ENCODE data around the gene PPIA.
"Not testable (repeated sequence)": the region's sequence is repeated elsewhere in the genome, so short reads cannot be mapped to it uniquely, and the experiment has no call there.

The PPIA gene

DNA sequence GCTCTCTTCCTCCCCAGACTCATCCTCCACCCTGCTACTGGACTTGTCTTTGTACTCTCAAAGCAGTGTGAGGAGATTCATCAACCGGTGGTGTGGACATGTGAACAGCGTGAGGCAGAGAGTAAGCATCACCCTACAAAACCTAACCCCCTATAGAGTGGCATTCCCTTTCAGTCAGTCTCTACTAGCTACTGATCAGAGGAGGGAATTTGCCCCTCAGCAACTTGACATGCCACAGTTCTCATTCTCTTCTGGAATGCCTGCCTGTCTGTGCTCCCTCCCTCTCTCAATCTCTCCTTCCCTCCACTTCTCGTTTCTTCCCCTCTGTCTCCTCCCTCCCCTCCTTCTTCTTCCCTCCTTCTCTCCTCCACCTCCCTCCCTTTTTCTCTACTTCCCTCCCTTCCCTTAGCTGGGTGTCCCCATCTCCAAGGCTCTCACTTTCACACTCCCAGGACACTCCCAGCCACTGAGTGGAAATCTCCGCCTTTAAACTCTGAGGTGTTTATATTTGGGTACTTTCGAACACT lies 26.8 kb downstream of the PPIA start:
- no peak overlapping the region for H3K27ac ChIP-seq (ENCODE audit: low read length)
- H3K36me3 ChIP-seq (replicated peaks; ENCODE audit: low read depth, low read length): peaks cover 11% of the 10 kb centered on the region
- no peaks in the 10 kb centered on the region for H3K79me2 ChIP-seq (ENCODE audit: low read length)
- H3K9ac ChIP-seq (ENCODE audit: low read length): no peak overlapping the region
- TF ChIP-seq, protein P1, sequence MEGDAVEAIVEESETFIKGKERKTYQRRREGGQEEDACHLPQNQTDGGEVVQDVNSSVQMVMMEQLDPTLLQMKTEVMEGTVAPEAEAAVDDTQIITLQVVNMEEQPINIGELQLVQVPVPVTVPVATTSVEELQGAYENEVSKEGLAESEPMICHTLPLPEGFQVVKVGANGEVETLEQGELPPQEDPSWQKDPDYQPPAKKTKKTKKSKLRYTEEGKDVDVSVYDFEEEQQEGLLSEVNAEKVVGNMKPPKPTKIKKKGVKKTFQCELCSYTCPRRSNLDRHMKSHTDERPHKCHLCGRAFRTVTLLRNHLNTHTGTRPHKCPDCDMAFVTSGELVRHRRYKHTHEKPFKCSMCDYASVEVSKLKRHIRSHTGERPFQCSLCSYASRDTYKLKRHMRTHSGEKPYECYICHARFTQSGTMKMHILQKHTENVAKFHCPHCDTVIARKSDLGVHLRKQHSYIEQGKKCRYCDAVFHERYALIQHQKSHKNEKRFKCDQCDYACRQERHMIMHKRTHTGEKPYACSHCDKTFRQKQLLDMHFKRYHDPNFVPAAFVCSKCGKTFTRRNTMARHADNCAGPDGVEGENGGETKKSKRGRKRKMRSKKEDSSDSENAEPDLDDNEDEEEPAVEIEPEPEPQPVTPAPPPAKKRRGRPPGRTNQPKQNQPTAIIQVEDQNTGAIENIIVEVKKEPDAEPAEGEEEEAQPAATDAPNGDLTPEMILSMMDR (IDR thresholded peaks at IDR 0.05; ENCODE audit: low read depth, low read length): no peak
- no peak for TF ChIP-seq EZH2phosphoT487 (IDR thresholded peaks at IDR 0.05; ENCODE audit: low read depth)
- no peaks in the 10 kb centered on the region for H3K9me3 ChIP-seq (ENCODE audit: insufficient read depth, low read length)
- H3K4me2 ChIP-seq (ENCODE audit: low read length): no peak overlapping the region
- no peaks in the 10 kb centered on the region for H3K4me1 ChIP-seq (ENCODE audit: low read length)
- no peaks in the 10 kb centered on the region for H3K27me3 ChIP-seq (ENCODE audit: low read depth, low read length)
- H2AFZ ChIP-seq (ENCODE audit: low read depth, low read length): no peak overlapping the region
- 0 out of 2 replicates have a peak, but pooled peaks cover 3% of the 10 kb centered on the region for H4K20me1 ChIP-seq (ENCODE audit: insufficient read depth, low read length)
- H3K4me3 ChIP-seq (ENCODE audit: low read length): no peak overlapping the region

DNA sequence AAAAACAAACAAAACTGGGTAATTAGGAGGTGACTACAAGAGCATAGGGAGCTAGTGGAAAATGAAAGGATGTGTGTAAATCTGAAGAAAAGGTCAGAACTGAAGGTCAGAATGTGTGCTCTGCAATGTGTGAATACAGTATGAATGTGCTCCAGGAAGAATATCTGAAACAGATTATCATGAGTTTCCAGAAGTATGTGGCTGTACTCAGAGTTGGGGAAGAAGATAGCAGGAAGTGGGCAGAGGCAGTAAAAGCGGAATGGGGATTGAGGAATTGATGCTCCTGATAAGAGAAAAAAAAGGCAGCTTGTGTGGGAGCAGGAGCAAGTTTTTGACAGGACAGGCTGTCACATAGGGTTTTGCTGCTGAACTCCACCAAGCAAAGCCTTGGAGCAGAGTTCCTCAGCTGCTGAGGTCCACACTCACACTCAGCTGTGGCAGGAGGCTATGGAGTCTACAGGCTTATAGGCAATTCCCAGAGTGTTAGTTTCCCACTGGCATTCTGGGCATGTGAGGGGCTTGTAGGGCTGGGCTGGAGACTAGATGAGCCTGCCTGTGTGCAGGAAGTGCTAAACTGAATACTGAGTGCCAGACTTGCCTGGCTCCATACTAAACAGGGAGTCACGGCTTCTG lies 28.5 kb downstream of the PPIA start:
- Histone ChIP-seq H3K9ac (ENCODE audit: low read length) (no peak overlapping the region), H3K27me3 (ENCODE audit: low read depth, low read length) (no peaks in the 10 kb centered on the region), H3K4me2 (ENCODE audit: low read length) (no peak overlapping the region), H3K9me3 (ENCODE audit: insufficient read depth, low read length) (no peaks in the 10 kb centered on the region), H2AFZ (ENCODE audit: low read depth, low read length) (no peak overlapping the region), H3K4me3 (ENCODE audit: low read length) (no peak overlapping the region), H3K79me2 (ENCODE audit: low read length) (no peaks in the 10 kb centered on the region), H3K4me1 (ENCODE audit: low read length) (no peaks in the 10 kb centered on the region), H3K36me3 (replicated peaks; ENCODE audit: low read depth, low read length) (peaks cover 26% of the 10 kb centered on the region), H4K20me1 (ENCODE audit: insufficient read depth, low read length) (0 out of 2 replicates have a peak, but pooled peaks cover 3% of the 10 kb centered on the region), H3K27ac (ENCODE audit: low read length) (no peak overlapping the region)
- TF ChIP-seq, protein P1 (IDR thresholded peaks at IDR 0.05; ENCODE audit: low read depth, low read length): no peak
- no peak for TF ChIP-seq EZH2phosphoT487 (IDR thresholded peaks at IDR 0.05; ENCODE audit: low read depth)

DNA sequence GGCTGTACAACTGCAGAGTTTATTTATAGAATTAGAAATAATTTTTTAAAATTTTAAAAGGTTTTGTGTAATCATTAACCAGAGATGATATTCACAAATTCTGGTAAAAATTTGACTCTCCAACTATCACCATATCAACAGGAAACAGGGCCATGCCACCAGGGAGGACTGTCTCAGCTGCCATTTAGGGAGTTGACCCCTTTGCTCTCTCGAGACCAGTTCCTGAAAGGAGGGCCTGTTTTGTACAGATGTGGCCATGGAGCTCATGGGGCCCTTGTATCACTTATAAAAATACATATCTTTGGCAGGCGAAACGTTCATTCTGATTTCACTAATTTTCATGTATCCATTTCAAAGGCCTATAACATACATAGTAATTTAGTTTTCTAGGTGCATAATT lies 31.1 kb downstream of the PPIA start:
- Histone ChIP-seq H3K36me3 (replicated peaks; ENCODE audit: low read depth, low read length) (peaks cover 43% of the 10 kb centered on the region), H3K9me3 (ENCODE audit: insufficient read depth, low read length) (no peaks in the 10 kb centered on the region), H4K20me1 (ENCODE audit: insufficient read depth, low read length) (0 out of 2 replicates have a peak, but pooled peaks cover 3% of the 10 kb centered on the region), H3K79me2 (ENCODE audit: low read length) (no peaks in the 10 kb centered on the region), H3K27ac (ENCODE audit: low read length) (no peak overlapping the region), H3K9ac (ENCODE audit: low read length) (no peak overlapping the region), H2AFZ (ENCODE audit: low read depth, low read length) (no peak overlapping the region), H3K4me1 (ENCODE audit: low read length) (no peaks in the 10 kb centered on the region), H3K27me3 (ENCODE audit: low read depth, low read length) (no peaks in the 10 kb centered on the region), H3K4me2 (ENCODE audit: low read length) (no peak overlapping the region), H3K4me3 (ENCODE audit: low read length) (no peak overlapping the region)
- TF ChIP-seq, protein P1 (IDR thresholded peaks at IDR 0.05; ENCODE audit: low read depth, low read length): no peak
- no peak for TF ChIP-seq EZH2phosphoT487 (IDR thresholded peaks at IDR 0.05; ENCODE audit: low read depth)

DNA sequence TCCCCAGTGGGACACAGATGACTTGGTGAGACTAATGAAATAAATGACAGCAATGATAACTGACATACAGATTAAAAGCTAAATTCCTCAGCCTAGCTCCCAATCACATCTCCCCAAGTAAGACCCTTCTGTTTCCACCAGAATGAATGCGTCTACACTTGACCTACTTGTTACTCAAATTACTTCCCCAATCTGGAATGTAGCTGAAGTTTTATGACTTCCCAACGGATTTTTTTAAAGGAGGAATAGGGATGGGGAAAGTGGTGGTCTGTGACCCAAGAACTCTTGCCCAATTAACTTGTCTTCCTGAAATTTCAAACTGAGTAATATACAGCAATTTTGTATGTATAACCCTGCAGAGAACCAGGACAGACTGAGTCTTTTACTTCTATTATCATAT lies 42.3 kb downstream of the PPIA start:
- peaks cover 49% of the 10 kb centered on the region for H3K36me3 ChIP-seq (replicated peaks; ENCODE audit: low read depth, low read length)

DNA sequence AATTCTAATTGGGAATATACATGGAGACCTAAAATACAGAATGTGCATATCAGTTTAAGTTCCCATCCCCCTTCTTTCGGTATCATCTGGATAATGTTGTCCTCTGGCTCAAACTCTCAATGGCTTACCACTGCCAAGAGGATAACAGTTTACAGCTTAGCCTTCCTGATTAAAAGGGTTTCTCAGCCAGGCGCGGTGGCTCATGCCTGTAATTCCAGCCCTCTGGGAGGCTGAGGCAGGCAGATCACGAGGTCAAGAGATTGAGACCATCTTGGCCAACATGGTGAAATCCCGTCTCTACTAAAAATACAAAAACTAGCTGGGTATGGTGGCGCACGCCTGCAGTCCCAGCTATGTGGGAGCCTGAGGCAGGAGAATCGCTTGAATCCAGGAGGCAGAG lies 46.2 kb downstream of the PPIA start:
- Histone ChIP-seq H3K36me3 (replicated peaks; ENCODE audit: low read depth, low read length) (peaks cover 32% of the 10 kb centered on the region), H3K79me2 (ENCODE audit: low read length) (peaks cover 93% of the 10 kb centered on the region), H4K20me1 (ENCODE audit: insufficient read depth, low read length) (peaks cover 41% of the 10 kb centered on the region)
- H3K9me3 ChIP-seq (ENCODE audit: insufficient read depth, low read length); H3K4me1 ChIP-seq (ENCODE audit: low read length); H3K4me3 ChIP-seq (ENCODE audit: low read length); H3K9ac ChIP-seq (ENCODE audit: low read length); H3K4me2 ChIP-seq (ENCODE audit: low read length); H3K27ac ChIP-seq (ENCODE audit: low read length); H2AFZ ChIP-seq (ENCODE audit: low read depth, low read length); H3K27me3 ChIP-seq (ENCODE audit: low read depth, low read length): not testable (repeated sequence)

More for the DNA sequence above, 42.3 kb downstream of the PPIA start:
- H2AFZ ChIP-seq (ENCODE audit: low read depth, low read length): no peak overlapping the region
- no peak overlapping the region for H3K27ac ChIP-seq (ENCODE audit: low read length)
- H4K20me1 ChIP-seq (ENCODE audit: insufficient read depth, low read length): peaks cover 12% of the 10 kb centered on the region
- no peaks in the 10 kb centered on the region for H3K4me1 ChIP-seq (ENCODE audit: low read length)
- H3K79me2 ChIP-seq (ENCODE audit: low read length): peaks cover 76% of the 10 kb centered on the region
- no peaks in the 10 kb centered on the region for H3K9me3 ChIP-seq (ENCODE audit: insufficient read depth, low read length)
- H3K4me2 ChIP-seq (ENCODE audit: low read length): no peak overlapping the region
- H3K4me3 ChIP-seq (ENCODE audit: low read length): no peak overlapping the region
- H3K9ac ChIP-seq (ENCODE audit: low read length): no peak overlapping the region
- no peak for TF ChIP-seq EZH2phosphoT487 (IDR thresholded peaks at IDR 0.05; ENCODE audit: low read depth)
- TF ChIP-seq, protein P1 (IDR thresholded peaks at IDR 0.05; ENCODE audit: low read depth, low read length): no peak
- H3K27me3 ChIP-seq (ENCODE audit: low read depth, low read length): no peaks in the 10 kb centered on the region

DNA sequence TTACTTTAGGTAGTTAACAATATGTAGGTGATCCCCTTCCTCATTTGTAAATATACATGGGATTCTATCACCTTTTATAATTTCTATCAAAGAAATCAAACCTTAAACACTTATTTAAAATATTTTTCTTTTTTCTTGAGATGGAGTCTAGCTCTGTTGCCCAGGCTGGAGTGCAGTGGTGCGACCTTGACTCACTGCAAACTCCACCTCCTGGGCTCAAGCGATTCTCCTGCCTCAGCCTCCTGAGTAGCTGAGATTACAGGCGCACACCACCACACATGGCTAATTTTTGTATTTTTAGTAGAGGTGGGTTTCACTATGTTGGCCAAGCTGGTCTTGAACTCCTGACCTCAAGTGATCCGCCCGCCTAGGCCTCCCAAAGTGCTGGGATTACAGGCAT lies 47.0 kb downstream of the PPIA start:
- not testable (repeated sequence) for H3K27me3 ChIP-seq (ENCODE audit: low read depth, low read length); H3K4me2 ChIP-seq (ENCODE audit: low read length); H3K9ac ChIP-seq (ENCODE audit: low read length); H3K27ac ChIP-seq (ENCODE audit: low read length); H3K4me3 ChIP-seq (ENCODE audit: low read length); H3K4me1 ChIP-seq (ENCODE audit: low read length); H2AFZ ChIP-seq (ENCODE audit: low read depth, low read length); H3K9me3 ChIP-seq (ENCODE audit: insufficient read depth, low read length)
- Histone ChIP-seq H4K20me1 (ENCODE audit: insufficient read depth, low read length) (peaks cover 41% of the 10 kb centered on the region), H3K79me2 (ENCODE audit: low read length) (peaks cover 86% of the 10 kb centered on the region), H3K36me3 (replicated peaks; ENCODE audit: low read depth, low read length) (peaks cover 31% of the 10 kb centered on the region)

All from OCI-LY3 (cell line).